Measurements from ENCODE around the gene MACC1.

DNA sequence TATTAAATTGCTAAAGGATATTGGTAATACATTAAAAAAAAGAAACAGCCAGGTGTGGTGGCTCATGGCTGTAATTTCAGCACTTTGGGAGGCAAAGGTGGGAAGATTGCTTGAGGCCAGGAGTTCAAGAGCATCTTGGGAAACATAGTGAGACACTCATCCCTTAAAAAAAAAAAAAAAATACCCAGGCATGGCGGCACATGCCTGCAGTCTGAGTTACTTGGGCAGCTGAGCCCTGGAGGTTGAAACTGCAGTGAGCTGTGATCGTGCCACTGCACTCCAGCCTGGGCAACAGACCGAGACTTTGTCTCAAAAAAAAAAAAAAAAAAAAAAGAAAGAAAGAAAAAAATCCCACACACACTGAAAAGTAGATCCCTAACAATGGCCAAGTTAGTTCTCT lies 59.7 kb downstream of the MACC1 start:
- TF ChIP-seq, protein P1, sequence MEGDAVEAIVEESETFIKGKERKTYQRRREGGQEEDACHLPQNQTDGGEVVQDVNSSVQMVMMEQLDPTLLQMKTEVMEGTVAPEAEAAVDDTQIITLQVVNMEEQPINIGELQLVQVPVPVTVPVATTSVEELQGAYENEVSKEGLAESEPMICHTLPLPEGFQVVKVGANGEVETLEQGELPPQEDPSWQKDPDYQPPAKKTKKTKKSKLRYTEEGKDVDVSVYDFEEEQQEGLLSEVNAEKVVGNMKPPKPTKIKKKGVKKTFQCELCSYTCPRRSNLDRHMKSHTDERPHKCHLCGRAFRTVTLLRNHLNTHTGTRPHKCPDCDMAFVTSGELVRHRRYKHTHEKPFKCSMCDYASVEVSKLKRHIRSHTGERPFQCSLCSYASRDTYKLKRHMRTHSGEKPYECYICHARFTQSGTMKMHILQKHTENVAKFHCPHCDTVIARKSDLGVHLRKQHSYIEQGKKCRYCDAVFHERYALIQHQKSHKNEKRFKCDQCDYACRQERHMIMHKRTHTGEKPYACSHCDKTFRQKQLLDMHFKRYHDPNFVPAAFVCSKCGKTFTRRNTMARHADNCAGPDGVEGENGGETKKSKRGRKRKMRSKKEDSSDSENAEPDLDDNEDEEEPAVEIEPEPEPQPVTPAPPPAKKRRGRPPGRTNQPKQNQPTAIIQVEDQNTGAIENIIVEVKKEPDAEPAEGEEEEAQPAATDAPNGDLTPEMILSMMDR (conservative IDR thresholded peaks at IDR 0.05), result no peak
- TF ChIP-seq ZFX (IDR thresholded peaks at IDR 0.05), result no peak

All from C4-2B (cell line).